HG03354 (cell line): ENCODE data around the gene GALNTL6.
A peak's percentile ranks its signal among the peaks of the same experiment; 100 is the strongest.
"Not testable (repeated sequence)": the region's sequence is repeated elsewhere in the genome, so short reads cannot be mapped to it uniquely, and the experiment has no call there.

Experiments used
- ATAC-seq: cut with Tn5 transposase; IDR thresholded peaks from one replicate; pipeline ENCODE4 v1.9.1; 2021; ENCODE audit warnings: mild to moderate bottlenecking; ENCODE audit not compliant: unreplicated experiment, poor library complexity, severe bottlenecking

Gene GALNTL6

GRCh38 chr4:173012608-173013007 is 1199.4 kb downstream of the GALNTL6 start:
- ATAC-seq, result no peak

- peak; percentile 77 for ATAC-seq
Observed at GRCh38 chr4:173013232-173013930, 1200.2 kb downstream of the GALNTL6 start.

- no peak for ATAC-seq
Observed at GRCh38 chr4:173014113-173014558, 1200.9 kb downstream of the GALNTL6 start.

GRCh38 chr4:173014836-173015235 is 1201.6 kb downstream of the GALNTL6 start:
- ATAC-seq, result no peak

- no peak for ATAC-seq
Observed at GRCh38 chr4:173017802-173018201, 1204.6 kb downstream of the GALNTL6 start.

GRCh38 chr4:173018446-173018845 is 1205.2 kb downstream of the GALNTL6 start:
- ATAC-seq, result no peak

- no peak for ATAC-seq
Observed at GRCh38 chr4:173019664-173020063, 1206.5 kb downstream of the GALNTL6 start.

- not testable (repeated sequence) for ATAC-seq
Observed at GRCh38 chr4:173021746-173022573, 1208.8 kb downstream of the GALNTL6 start.

- no peak for ATAC-seq
Observed at GRCh38 chr4:173024203-173024602, 1211.0 kb downstream of the GALNTL6 start.

GRCh38 chr4:173025131-173025530 is 1211.9 kb downstream of the GALNTL6 start:
- ATAC-seq, result peak; percentile 94

- ATAC-seq, result no peak
Observed at GRCh38 chr4:173037242-173037641, 1224.0 kb downstream of the GALNTL6 start.

GRCh38 chr4:173038192-173038896 is 1225.1 kb downstream of the GALNTL6 start:
- no peak for ATAC-seq

GRCh38 chr4:173039617-173040577 is 1226.7 kb downstream of the GALNTL6 start:
- peak; percentile 64 for ATAC-seq

- ATAC-seq, result no peak
Observed at GRCh38 chr4:173041482-173041881, 1228.3 kb downstream of the GALNTL6 start.

GRCh38 chr4:173042139-173042538 is 1228.9 kb downstream of the GALNTL6 start:
- not testable (repeated sequence) for ATAC-seq

- no peak for ATAC-seq
Observed at GRCh38 chr4:173044340-173044739, 1231.1 kb downstream of the GALNTL6 start.

GRCh38 chr4:173045571-173045970 is 1232.4 kb downstream of the GALNTL6 start:
- ATAC-seq, result no peak

- no peak for ATAC-seq
Observed at GRCh38 chr4:173046144-173046543, 1232.9 kb downstream of the GALNTL6 start.

- ATAC-seq, result no peak
Observed at GRCh38 chr4:173046818-173047217, 1233.6 kb downstream of the GALNTL6 start.
